Measurements from ENCODE around the gene COX20.

COX20 gene

GRCh38 chr1:244839656-244840055 is 4.2 kb downstream of the COX20 start:
- ATAC-seq (no peak), DNase-seq (no peak)
- H3K4me1 Mint-ChIP-seq = peaks cover 51% of the 10 kb centered on the region
- H3K27me3 Mint-ChIP-seq = no peaks in the 10 kb centered on the region
- peaks cover 0 to 5% of the 10 kb centered on the region in 2 donors for H3K9me3 Mint-ChIP-seq
- H3K4me3 Mint-ChIP-seq = no peak overlapping the region
- H3K27ac Mint-ChIP-seq = peak overlapping the region in 1 of 2 donors; percentile 70

- H3K4me3 Mint-ChIP-seq = no peak overlapping the region
Observed at GRCh38 chr1:244840219-244840794, 4.8 kb downstream of the COX20 start.

GRCh38 chr1:244841273-244841927 is 5.9 kb downstream of the COX20 start:
- H3K27me3 Mint-ChIP-seq = no peaks in the 10 kb centered on the region
- H3K4me1 Mint-ChIP-seq = peaks cover 69% of the 10 kb centered on the region
- H3K27ac Mint-ChIP-seq = no peak overlapping the region
- ATAC-seq (no peak), DNase-seq (no peak)
- peaks cover 0 to 5% of the 10 kb centered on the region in 2 donors for H3K9me3 Mint-ChIP-seq
- H3K4me3 Mint-ChIP-seq = no peak overlapping the region

More at GRCh38 chr1:244840219-244840794, 4.8 kb downstream of the COX20 start:
- no peak overlapping the region for H3K27ac Mint-ChIP-seq
- peaks cover 58% of the 10 kb centered on the region for H3K4me1 Mint-ChIP-seq
- no peak for ATAC-seq
- DNase-seq = no peak
- no peaks in the 10 kb centered on the region for H3K27me3 Mint-ChIP-seq
- H3K9me3 Mint-ChIP-seq = peaks cover 0 to 5% of the 10 kb centered on the region in 2 donors

GRCh38 chr1:244843148-244843978 is 7.9 kb downstream of the COX20 start:
- H3K9me3 Mint-ChIP-seq = peaks cover 0 to 3% of the 10 kb centered on the region in 2 donors
- peaks cover 71% of the 10 kb centered on the region for H3K4me1 Mint-ChIP-seq
- peak overlapping the region; percentile 54 to 84 for H3K27ac Mint-ChIP-seq
- H3K27me3 Mint-ChIP-seq = no peaks in the 10 kb centered on the region
- ATAC-seq = no peak
- DNase-seq = no peak
- no peak overlapping the region for H3K4me3 Mint-ChIP-seq

- ATAC-seq (peak; percentile 43), DNase-seq (no peak)
- Mint-ChIP-seq H3K27me3 (no peaks in the 10 kb centered on the region), H3K4me1 (peaks cover 69% of the 10 kb centered on the region), H3K27ac (peak overlapping the region in 1 of 2 donors; percentile 74), H3K4me3 (no peak overlapping the region), H3K9me3 (no peaks in the 10 kb centered on the region)
Observed at GRCh38 chr1:244844155-244845121, 9.0 kb downstream of the COX20 start.

GRCh38 chr1:244846653-244847052 is 11.2 kb downstream of the COX20 start:
- Mint-ChIP-seq H3K9me3 (no peaks in the 10 kb centered on the region), H3K27me3 (no peaks in the 10 kb centered on the region), H3K27ac (peak overlapping the region; percentile 19 to 31), H3K4me1 (peaks cover 50% of the 10 kb centered on the region), H3K4me3 (no peak overlapping the region)
- no peak for ATAC-seq
- no peak for DNase-seq

GRCh38 chr1:244849189-244849866 is 13.9 kb downstream of the COX20 start:
- peaks cover 64% of the 10 kb centered on the region for H3K4me1 Mint-ChIP-seq
- peak overlapping the region in 1 of 2 donors; percentile 46 for H3K27ac Mint-ChIP-seq
- H3K27me3 Mint-ChIP-seq = no peaks in the 10 kb centered on the region
- H3K4me3 Mint-ChIP-seq = no peak overlapping the region
- H3K9me3 Mint-ChIP-seq = no peaks in the 10 kb centered on the region
- peak; percentile 20 for ATAC-seq
- no peak for DNase-seq

- peaks cover 64% of the 10 kb centered on the region for H3K4me1 Mint-ChIP-seq
- no peak for ATAC-seq
Observed at GRCh38 chr1:244850099-244850852, 14.8 kb downstream of the COX20 start.

GRCh38 chr1:244850896-244851295 is 15.4 kb downstream of the COX20 start:
- H3K27ac Mint-ChIP-seq = no peak overlapping the region

More at GRCh38 chr1:244850099-244850852, 14.8 kb downstream of the COX20 start:
- Mint-ChIP-seq H3K27ac (no peak overlapping the region), H3K27me3 (no peaks in the 10 kb centered on the region), H3K4me3 (no peak overlapping the region), H3K9me3 (no peaks in the 10 kb centered on the region)
- DNase-seq = no peak

GRCh38 chr1:244851546-244852231 is 16.2 kb downstream of the COX20 start:
- ATAC-seq (no peak), DNase-seq (no peak)
- H3K27me3 Mint-ChIP-seq = no peaks in the 10 kb centered on the region
- no peaks in the 10 kb centered on the region for H3K9me3 Mint-ChIP-seq
- no peak overlapping the region for H3K4me3 Mint-ChIP-seq
- peaks cover 64% of the 10 kb centered on the region for H3K4me1 Mint-ChIP-seq
- H3K27ac Mint-ChIP-seq = no peak overlapping the region

More at GRCh38 chr1:244850896-244851295, 15.4 kb downstream of the COX20 start:
- Mint-ChIP-seq H3K27me3 (no peaks in the 10 kb centered on the region), H3K4me1 (peaks cover 64% of the 10 kb centered on the region), H3K9me3 (no peaks in the 10 kb centered on the region), H3K4me3 (no peak overlapping the region)
- no peak for ATAC-seq
- DNase-seq = no peak

GRCh38 chr1:244852694-244853093 is 17.2 kb downstream of the COX20 start:
- peaks cover 71% of the 10 kb centered on the region for H3K4me1 Mint-ChIP-seq
- ATAC-seq = no peak

GRCh38 chr1:244854166-244854565 is 18.7 kb downstream of the COX20 start:
- Mint-ChIP-seq H3K4me3 (peak overlapping the region in 1 of 2 donors; percentile 54), H3K27ac (peak overlapping the region in 1 of 2 donors; percentile 19)

More at GRCh38 chr1:244852694-244853093, 17.2 kb downstream of the COX20 start:
- Mint-ChIP-seq H3K4me3 (no peak overlapping the region), H3K9me3 (no peaks in the 10 kb centered on the region), H3K27me3 (no peaks in the 10 kb centered on the region), H3K27ac (no peak overlapping the region)
- DNase-seq = no peak

GRCh38 chr1:244854865-244855578 is 19.6 kb downstream of the COX20 start:
- Mint-ChIP-seq H3K4me3 (peak overlapping the region; percentile 54 to 67), H3K4me1 (peaks cover 77% of the 10 kb centered on the region), H3K27ac (peak overlapping the region in 1 of 2 donors; percentile 84), H3K9me3 (no peaks in the 10 kb centered on the region), H3K27me3 (no peaks in the 10 kb centered on the region)
- ATAC-seq (no peak), DNase-seq (no peak)

More at GRCh38 chr1:244854166-244854565, 18.7 kb downstream of the COX20 start:
- no peak for ATAC-seq
- Mint-ChIP-seq H3K27me3 (no peaks in the 10 kb centered on the region), H3K4me1 (peaks cover 71% of the 10 kb centered on the region), H3K9me3 (no peaks in the 10 kb centered on the region)
- no peak for DNase-seq
